Measurements from ENCODE around the gene EGFR.

- TF ChIP-seq SREBF2 (IDR thresholded peaks at IDR 0.05) (no peak), POLR2A (IDR thresholded peaks at IDR 0.05; ENCODE audit: low read length) (no peak), USF2 (IDR thresholded peaks at IDR 0.05) (no peak), REST (IDR thresholded peaks at IDR 0.05) (no peak), CTCF (IDR thresholded peaks at IDR 0.05) (no peak), PBX3 (IDR thresholded peaks at IDR 0.05) (no peak), TP53 (CRISPR knock-in tag; IDR thresholded peaks at IDR 0.05) (no peak), CEBPB (IDR thresholded peaks at IDR 0.05) (no peak), MYC (IDR thresholded peaks at IDR 0.05; ENCODE audit: borderline replicate concordance, low read length) (no peak), SMC3 (IDR thresholded peaks at IDR 0.05) (no peak), RAD21 (conservative IDR thresholded peaks at IDR 0.05 in 1 of 2, IDR thresholded peaks at IDR 0.05 in 1 of 2) (no peak), PHF8 (IDR thresholded peaks at IDR 0.05; ENCODE audit: borderline replicate concordance, low read depth) (no peak)
These were observed 216.3 kb downstream of the EGFR start for GRCh38 chr7:55235115-55235514.

Measured in A549 (cell line).